ELF-1 (cell line): ENCODE measurements around the gene PRAMEF11.

Experiments used
- DNase-seq: peaks from one replicate; pipeline ENCODE4 v3.0.0-alpha.2; 2016; ENCODE audit warnings: low read depth, low spot score

Gene PRAMEF11

GRCh38 chr1:12774801-12775345 lies 56.3 kb downstream of the PRAMEF11 start:
- no peak for DNase-seq
